Activated naive CD4-positive, alpha-beta T cell treated with anti-CD3 and anti-CD28 coated beads for 36 hours (primary cell): ENCODE results near the gene RAB6B. TPM values are rescaled to one million over a fixed set of nuclear protein-coding genes. Genes with fewer than 3 reads are reported as not detected.
"Not testable (repeated sequence)": the region's sequence is repeated elsewhere in the genome, so short reads cannot be mapped to it uniquely, and the experiment has no call there.

Experiments used
- CTCF ChIA-PET: fragments of 350-600 bp; sonication (Branson Sonifier 250); formaldehyde crosslinking; loops from one replicate; lab custom pipeline; 2021; ENCODE audit warnings: antibody characterized with exemption; lab: Charles Lee
- DNase-seq: peaks from one replicate; pipeline ENCODE4 v3.0.0-alpha.2; 2020
- H3K27ac Mint-ChIP-seq: one replicate; pipeline ENCODE4 v1.8.0; 2021; ENCODE audit warnings: mild to moderate bottlenecking, mixed read lengths
- H3K27me3 Mint-ChIP-seq: one replicate; pipeline ENCODE4 v1.8.0; 2021; ENCODE audit warnings: low read depth, mixed read lengths
- H3K36me3 Mint-ChIP-seq: one replicate; pipeline ENCODE4 v1.8.0; 2021; ENCODE audit warnings: low read depth, mixed read lengths
- H3K4me1 Mint-ChIP-seq: one replicate; pipeline ENCODE4 v1.8.0; 2021; ENCODE audit warnings: low read depth, mixed read lengths
- H3K4me3 Mint-ChIP-seq: one replicate; pipeline ENCODE4 v1.8.0; 2021; ENCODE audit warnings: mild to moderate bottlenecking, moderate library complexity, mixed read lengths
- H3K9me3 Mint-ChIP-seq: one replicate; pipeline ENCODE4 v1.8.0; 2021; ENCODE audit warnings: mixed read lengths
- intact Hi-C: fragments of 100-400 bp; cut with micrococcal nuclease; formaldehyde crosslinking; loops from one replicate; pipeline ENCODE4 v1.15.1; 2023
- total RNA-seq, 2 experiments: library from RNA; stranded (reverse); gene quantifications; one replicate each; pipeline ENCODE4 v1.2.3, GENCODE V29; 2021

The RAB6B gene
- total RNA-seq, 2 experiments from 2014 or later, result not detected

DNA sequence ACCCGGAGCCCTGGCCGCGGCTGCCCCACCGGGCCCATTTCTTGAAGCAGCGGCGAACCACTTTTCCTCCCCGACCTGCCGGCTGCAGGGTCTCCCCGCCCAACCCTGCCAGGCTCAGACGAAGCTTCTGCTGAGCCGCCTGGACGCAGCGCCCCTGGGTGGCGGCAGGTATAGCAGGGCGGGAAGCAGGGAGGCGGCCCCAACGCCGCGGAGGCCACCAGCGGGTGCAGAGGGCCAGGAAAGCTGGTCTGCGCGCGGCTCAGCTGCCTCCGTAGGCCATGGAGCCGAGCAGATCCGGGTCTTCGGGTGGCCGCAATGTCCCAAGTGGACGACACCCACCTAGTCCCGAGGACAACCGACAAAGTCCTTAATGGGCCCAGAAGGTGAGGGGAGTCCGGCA lies 111.9 kb downstream of the RAB6B start:
- no peak overlapping the region for H3K27ac Mint-ChIP-seq

DNA sequence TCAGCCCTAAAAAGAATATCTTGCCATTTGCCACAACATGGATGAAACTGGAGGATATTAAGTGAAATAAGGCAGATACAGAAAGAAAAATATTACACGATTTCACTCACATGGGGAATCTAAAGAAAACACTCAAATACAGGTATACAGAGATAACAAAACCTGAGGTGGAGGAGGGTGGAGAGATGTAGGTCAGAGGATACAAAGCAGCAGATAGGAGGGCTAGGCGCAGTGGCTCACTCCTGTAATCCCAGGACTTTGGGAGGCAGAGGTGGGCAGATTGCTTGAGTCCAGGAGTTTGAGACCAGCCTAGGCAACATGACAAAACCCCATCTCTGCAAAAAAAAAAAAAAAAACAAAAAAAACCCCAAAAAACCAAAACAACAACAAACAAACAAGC lies 113.2 kb downstream of the RAB6B start:
- DNase-seq, result no peak
- H3K4me3 Mint-ChIP-seq, result no peak overlapping the region
- H3K27ac Mint-ChIP-seq, result no peak overlapping the region
- H3K36me3 Mint-ChIP-seq, result no peaks in the 10 kb centered on the region
- CTCF ChIA-PET, result no interaction called here
- intact Hi-C loops, result no loop called here
- H3K9me3 Mint-ChIP-seq, result no peaks in the 10 kb centered on the region
- H3K27me3 Mint-ChIP-seq, result peaks cover 7% of the 10 kb centered on the region
- H3K4me1 Mint-ChIP-seq, result no peaks in the 10 kb centered on the region

More for the DNA sequence above, 111.9 kb downstream of the RAB6B start:
- Mint-ChIP-seq H3K4me1 (no peaks in the 10 kb centered on the region), H3K27me3 (peaks cover 7% of the 10 kb centered on the region), H3K36me3 (no peaks in the 10 kb centered on the region), H3K9me3 (no peaks in the 10 kb centered on the region), H3K4me3 (no peak overlapping the region)
- CTCF ChIA-PET, result no interaction called here
- intact Hi-C loops, result no loop called here
- DNase-seq, result no peak

DNA sequence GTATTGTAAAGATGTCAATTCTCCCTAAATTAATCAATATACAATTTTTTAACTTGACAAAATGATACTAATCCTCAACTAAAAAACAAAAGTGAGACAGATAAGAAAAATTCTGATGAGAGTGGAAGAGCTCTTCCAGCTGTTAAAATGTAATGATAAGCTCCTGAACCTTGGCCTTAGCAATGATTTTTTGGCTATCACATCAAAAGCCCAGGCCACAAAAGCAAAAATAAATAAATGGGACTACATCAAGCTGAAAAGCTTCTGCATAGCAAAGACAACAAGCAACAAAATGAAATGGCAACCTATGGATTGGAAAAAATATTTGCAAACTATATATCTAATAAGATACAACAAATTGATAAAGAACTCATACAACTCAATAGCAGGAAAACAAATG lies 114.1 kb downstream of the RAB6B start:
- Mint-ChIP-seq H3K4me1 (no peaks in the 10 kb centered on the region), H3K27ac (no peak overlapping the region), H3K4me3 (no peak overlapping the region), H3K27me3 (peaks cover 7% of the 10 kb centered on the region), H3K36me3 (no peaks in the 10 kb centered on the region), H3K9me3 (no peaks in the 10 kb centered on the region)
- no peak for DNase-seq
- intact Hi-C loops, result no loop called here
- CTCF ChIA-PET, result interaction anchor here (0.6 kb wide), 1 partner anchor 105 kb away, joined by 3 read pairs; no protein-coding TSS in a partner anchor

DNA sequence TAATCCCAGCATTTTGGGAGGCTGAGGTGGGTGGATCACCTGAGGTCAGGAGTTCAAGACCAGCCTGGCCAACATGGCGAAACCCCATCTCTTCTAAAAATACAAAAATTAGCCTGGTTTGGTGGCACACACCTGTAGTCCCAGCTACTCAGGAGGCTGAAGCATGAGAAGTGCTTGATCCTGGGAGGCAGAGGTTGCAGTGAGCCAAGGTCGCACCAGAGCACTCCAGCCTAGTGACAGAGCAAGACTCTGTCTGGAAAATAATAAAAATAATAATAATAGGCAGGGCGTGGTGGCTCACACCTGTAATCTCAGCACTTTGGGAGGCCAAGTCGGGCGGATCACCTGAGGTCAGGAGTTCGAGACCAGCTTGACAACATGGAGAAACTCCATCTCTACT lies 114.9 kb downstream of the RAB6B start:
- H3K36me3 Mint-ChIP-seq, H3K4me1 Mint-ChIP-seq, CTCF ChIA-PET, H3K4me3 Mint-ChIP-seq, DNase-seq, H3K27me3 Mint-ChIP-seq, H3K27ac Mint-ChIP-seq, intact Hi-C loops, H3K9me3 Mint-ChIP-seq: not testable (repeated sequence)

DNA sequence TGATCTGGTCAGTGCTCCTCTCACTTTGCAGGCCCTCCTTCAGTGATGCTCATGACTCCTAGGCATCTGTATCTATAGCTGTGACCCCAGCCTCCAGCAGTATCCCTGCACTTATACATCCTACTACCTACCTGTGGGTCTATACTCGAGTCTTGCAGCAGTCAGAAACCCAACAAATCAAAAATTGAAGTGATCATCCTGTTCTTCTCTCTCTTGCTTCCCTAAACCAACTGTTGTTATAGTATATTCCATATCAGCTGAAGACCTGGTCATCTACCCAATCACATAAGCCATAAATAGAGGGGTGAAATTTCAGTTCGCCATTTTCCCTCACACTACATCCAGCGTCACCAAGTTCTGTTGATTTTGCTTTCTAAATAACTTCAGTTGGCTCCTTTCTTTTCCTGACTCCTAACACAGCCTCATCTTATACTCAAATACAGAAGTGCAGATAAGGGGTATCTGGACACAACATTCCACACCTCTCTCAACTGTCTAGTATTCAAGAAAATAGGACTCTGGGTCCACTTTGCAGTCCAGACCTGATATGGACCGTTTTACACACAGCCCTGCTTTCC lies 116.0 kb downstream of the RAB6B start:
- CTCF ChIA-PET, result no interaction called here
- no peak overlapping the region for H3K4me3 Mint-ChIP-seq
- no peaks in the 10 kb centered on the region for H3K4me1 Mint-ChIP-seq
- no peak for DNase-seq
- H3K9me3 Mint-ChIP-seq, result no peaks in the 10 kb centered on the region
- H3K36me3 Mint-ChIP-seq, result no peaks in the 10 kb centered on the region
- no peak overlapping the region for H3K27ac Mint-ChIP-seq
- intact Hi-C loops, result no loop called here
- H3K27me3 Mint-ChIP-seq, result peaks cover 14% of the 10 kb centered on the region

DNA sequence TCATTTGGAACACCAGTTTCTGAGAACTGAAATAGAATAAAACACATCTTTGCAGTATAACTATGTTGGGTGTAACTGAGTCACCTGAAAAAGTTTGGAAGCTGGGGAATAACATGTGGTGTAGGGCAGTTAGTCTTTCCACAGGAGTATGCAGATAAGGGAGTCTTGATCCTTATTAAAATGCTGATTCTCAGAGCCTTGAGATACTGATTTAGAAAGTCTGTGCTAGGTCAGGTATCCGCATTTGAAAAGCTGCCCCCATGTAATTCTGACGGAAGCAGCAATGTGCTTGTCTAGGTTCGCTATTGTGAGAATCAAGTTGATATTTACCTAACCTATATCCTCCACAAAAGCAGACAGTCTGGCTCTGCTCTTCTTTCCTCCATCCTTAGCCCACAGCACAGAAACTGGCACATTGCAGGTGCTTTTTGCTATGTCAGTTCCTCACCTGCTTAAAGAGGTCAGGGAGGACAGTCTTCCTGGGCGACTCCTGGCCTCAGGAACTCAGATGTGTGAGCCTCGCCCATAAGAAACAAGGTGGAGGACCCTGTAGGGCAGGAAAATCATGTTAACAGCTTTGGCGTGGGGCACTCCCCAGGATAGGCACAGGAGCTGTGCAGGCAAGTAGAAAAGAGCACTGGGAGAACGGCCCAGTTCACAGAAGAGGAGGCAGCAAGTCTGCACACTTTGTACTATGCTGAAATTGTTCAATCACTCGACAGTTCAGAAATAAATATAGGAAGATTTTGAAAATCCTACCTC lies 117.7 kb downstream of the RAB6B start:
- Mint-ChIP-seq H3K27ac (no peak overlapping the region), H3K36me3 (no peaks in the 10 kb centered on the region), H3K9me3 (no peaks in the 10 kb centered on the region), H3K27me3 (peaks cover 14% of the 10 kb centered on the region), H3K4me3 (no peak overlapping the region), H3K4me1 (no peaks in the 10 kb centered on the region)
- intact Hi-C loops, result no loop called here
- CTCF ChIA-PET, result no interaction called here
- no peak for DNase-seq

DNA sequence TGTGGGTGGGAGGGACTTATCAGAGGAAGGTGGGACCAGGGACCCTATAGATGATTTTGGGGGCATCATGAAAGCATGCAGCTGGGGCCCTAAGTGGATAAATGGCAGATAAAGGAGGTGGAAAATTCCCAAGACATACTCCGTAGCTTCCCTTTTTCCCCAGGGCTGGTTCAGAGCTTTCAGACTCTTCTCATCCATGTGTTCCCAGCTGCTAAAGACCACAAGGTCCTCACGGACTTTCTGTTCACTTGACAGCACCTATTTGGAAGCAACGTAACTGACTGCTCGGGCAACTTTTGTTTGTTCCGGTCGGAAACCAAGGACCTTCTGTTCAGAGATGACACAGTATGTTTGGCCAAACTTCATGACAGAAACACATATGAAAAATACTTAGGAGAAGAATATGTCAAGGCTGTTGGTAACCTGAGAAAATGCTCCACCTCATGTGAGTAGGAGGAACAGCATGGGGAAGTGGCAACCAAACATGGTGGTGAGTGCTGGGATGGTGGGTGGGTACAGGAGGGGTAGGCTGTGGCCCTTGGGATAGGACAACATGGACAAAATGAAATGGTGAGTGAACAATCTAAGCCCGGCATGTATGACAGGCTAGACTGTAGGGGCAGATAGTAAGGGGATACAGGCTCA lies 118.8 kb downstream of the RAB6B start:
- no peaks in the 10 kb centered on the region for H3K9me3 Mint-ChIP-seq
- H3K36me3 Mint-ChIP-seq, result no peaks in the 10 kb centered on the region
- CTCF ChIA-PET, result no interaction called here
- intact Hi-C loops, result no loop called here
- peaks cover 12% of the 10 kb centered on the region for H3K27me3 Mint-ChIP-seq
- H3K27ac Mint-ChIP-seq, result no peak overlapping the region
- no peak for DNase-seq
- no peaks in the 10 kb centered on the region for H3K4me1 Mint-ChIP-seq
- no peak overlapping the region for H3K4me3 Mint-ChIP-seq

DNA sequence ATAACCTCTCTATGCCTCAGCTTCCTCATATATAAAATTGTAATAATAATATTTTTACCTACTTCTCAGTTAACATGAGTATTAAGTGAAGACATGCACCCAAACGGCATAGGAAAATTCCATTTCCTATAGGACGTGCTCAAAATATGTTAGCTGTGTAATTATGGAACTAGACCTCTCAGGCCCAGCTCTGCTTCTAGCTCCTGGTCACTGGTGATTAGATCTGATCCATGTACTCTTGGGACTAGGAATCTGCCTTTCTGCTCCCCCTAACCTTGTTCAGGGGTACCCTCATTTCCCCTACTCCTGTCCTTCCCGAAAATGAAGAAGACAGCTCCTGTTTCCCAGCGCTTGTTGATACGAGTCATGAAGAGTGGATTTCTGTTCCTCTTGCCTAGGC lies 119.8 kb downstream of the RAB6B start:
- Mint-ChIP-seq H3K9me3 (no peaks in the 10 kb centered on the region), H3K4me3 (no peak overlapping the region), H3K36me3 (no peaks in the 10 kb centered on the region), H3K27me3 (peaks cover 12% of the 10 kb centered on the region), H3K27ac (no peak overlapping the region), H3K4me1 (no peaks in the 10 kb centered on the region)
- CTCF ChIA-PET, result no interaction called here
- intact Hi-C loops, result no loop called here
- DNase-seq, result no peak

DNA sequence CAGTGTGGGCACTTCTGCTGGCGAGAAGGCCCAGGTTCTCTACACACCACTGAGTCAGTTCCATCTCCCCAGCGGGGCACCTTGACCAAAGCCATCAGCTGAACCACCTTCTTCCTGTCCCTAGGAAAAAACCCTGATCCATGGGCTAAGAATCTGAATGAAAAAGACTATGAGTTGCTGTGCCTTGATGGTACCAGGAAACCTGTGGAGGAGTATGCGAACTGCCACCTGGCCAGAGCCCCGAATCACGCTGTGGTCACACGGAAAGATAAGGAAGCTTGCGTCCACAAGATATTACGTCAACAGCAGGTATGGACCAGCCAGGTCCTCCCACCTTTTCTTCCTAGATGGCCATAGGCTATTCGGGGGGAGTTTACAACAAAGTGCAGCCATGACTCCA lies 120.4 kb downstream of the RAB6B start:
- no peaks in the 10 kb centered on the region for H3K9me3 Mint-ChIP-seq
- H3K36me3 Mint-ChIP-seq, result no peaks in the 10 kb centered on the region
- no peak overlapping the region for H3K4me3 Mint-ChIP-seq
- no peak overlapping the region for H3K27ac Mint-ChIP-seq
- DNase-seq, result no peak
- peaks cover 12% of the 10 kb centered on the region for H3K27me3 Mint-ChIP-seq
- intact Hi-C loops, result no loop called here
- CTCF ChIA-PET, result no interaction called here
- no peaks in the 10 kb centered on the region for H3K4me1 Mint-ChIP-seq

Other genes starting within 250 kb of the RAB6B start
- 10 to 100 TPM; 65.4 to 65.8 TPM for gene TOPBP1, start 233.9 kb downstream of the RAB6B start, total RNA-seq
- under 1 TPM; 0.07 to 0.52 TPM for gene TF, start 149.5 kb downstream of the RAB6B start, total RNA-seq
- gene SRPRB, start 90.1 kb downstream of the RAB6B start, total RNA-seq, result 10 to 100 TPM; 55.0 to 56.8 TPM
- not detected for gene SLCO2A1, start 134.0 kb upstream of the RAB6B start, total RNA-seq